ENCODE results near the gene CKMT1A.
"Not testable (repeated sequence)": the region's sequence is repeated elsewhere in the genome, so short reads cannot be mapped to it uniquely, and the experiment has no call there.

DNA sequence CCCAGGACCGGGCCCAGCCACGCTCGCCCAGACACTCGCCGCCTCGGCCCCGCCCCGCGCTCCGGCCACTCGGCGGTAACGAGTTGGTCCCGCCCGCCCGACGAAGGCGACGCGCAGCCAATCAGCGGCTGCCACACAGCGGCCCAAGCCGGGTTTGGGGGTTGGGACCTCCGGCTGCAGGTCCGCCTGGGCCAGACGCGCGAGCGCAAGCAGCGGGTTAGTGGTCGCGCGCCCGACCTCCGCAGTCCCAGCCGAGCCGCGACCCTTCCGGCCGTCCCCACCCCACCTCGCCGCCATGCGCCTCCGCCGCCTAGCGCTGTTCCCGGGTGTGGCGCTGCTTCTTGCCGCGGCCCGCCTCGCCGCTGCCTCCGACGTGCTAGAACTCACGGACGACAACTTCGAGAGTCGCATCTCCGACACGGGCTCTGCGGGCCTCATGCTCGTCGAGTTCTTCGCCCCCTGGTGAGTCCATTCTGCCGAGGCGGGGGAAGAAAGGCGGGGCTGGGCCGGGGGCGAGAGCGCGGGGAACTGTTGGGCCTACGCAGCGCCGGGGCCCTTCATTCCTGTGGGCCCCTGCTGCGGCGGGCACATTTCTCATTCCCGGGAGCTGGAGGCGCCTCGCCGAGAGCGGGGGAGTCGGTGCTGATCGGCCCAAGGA lies 52.7 kb downstream of the CKMT1A start, which contains the start of gene PDIA3:
- peak in 1 of 2 donors; percentile 17 for TF ChIP-seq CTCF (conservative IDR thresholded peaks at IDR 0.05 in 1 of 2, IDR thresholded peaks at IDR 0.05 in 1 of 2; ENCODE audit: extremely low read depth in 1 of 2, insufficient read depth in 1 of 2, low read depth in 1 of 2, low read length in 2 of 2)
- not testable (repeated sequence) for TF ChIP-seq EZH2 (IDR thresholded peaks at IDR 0.05; ENCODE audit: borderline replicate concordance, low read length)
